Activated CD4-positive, CD25-positive, alpha-beta regulatory T cell treated with anti-CD3 and anti-CD28 coated beads, Interleukin-2, amount 50 U/mL, for 72 hours (primary cell): ENCODE measurements around the gene RAB1A.
"Not testable (repeated sequence)": the region's sequence is repeated elsewhere in the genome, so short reads cannot be mapped to it uniquely, and the experiment has no call there.

Source experiments
- DNase-seq: peaks from one replicate; pipeline ENCODE4 v3.0.0; 2021

RAB1A gene

GRCh38 chr2:65129826-65130663 lies at the start of gene RAB1A:
Gene RAB1A (minus strand): TSS chr2:65130106. CDS start chr2:65129915, 191 bp downstream.
- peak; percentile 96 for DNase-seq

- DNase-seq = no peak
Observed at GRCh38 chr2:65177751-65178442, 48.0 kb upstream of the RAB1A start.

GRCh38 chr2:65175894-65176530 lies 46.1 kb upstream of the RAB1A start:
- DNase-seq = no peak

- not testable (repeated sequence) for DNase-seq
Observed at GRCh38 chr2:65174031-65174430, 44.1 kb upstream of the RAB1A start.

- no peak for DNase-seq
Observed at GRCh38 chr2:65172994-65173790, 43.3 kb upstream of the RAB1A start.

- DNase-seq = not testable (repeated sequence)
Observed at GRCh38 chr2:65170611-65171477, 40.9 kb upstream of the RAB1A start.

GRCh38 chr2:65169760-65170136 lies 39.8 kb upstream of the RAB1A start:
- no peak for DNase-seq

- no peak for DNase-seq
Observed at GRCh38 chr2:65165558-65165957, 35.7 kb upstream of the RAB1A start.

GRCh38 chr2:65164426-65164891 lies 34.6 kb upstream of the RAB1A start:
- no peak for DNase-seq

- no peak for DNase-seq
Observed at GRCh38 chr2:65161551-65162100, 31.7 kb upstream of the RAB1A start.

- DNase-seq = no peak
Observed at GRCh38 chr2:65159906-65160305, 30.0 kb upstream of the RAB1A start.

- DNase-seq = no peak
Observed at GRCh38 chr2:65159261-65159660, 29.4 kb upstream of the RAB1A start.

GRCh38 chr2:65158557-65158956 lies 28.7 kb upstream of the RAB1A start:
- DNase-seq = no peak

GRCh38 chr2:65157856-65158255 lies 27.9 kb upstream of the RAB1A start:
- DNase-seq = not testable (repeated sequence)

GRCh38 chr2:65156041-65156440 lies 26.1 kb upstream of the RAB1A start:
- no peak for DNase-seq

GRCh38 chr2:65153515-65153914 lies 23.6 kb upstream of the RAB1A start:
- no peak for DNase-seq

- DNase-seq = no peak
Observed at GRCh38 chr2:65146078-65146477, 16.2 kb upstream of the RAB1A start.

- DNase-seq = no peak
Observed at GRCh38 chr2:65144571-65144970, 14.7 kb upstream of the RAB1A start.

GRCh38 chr2:65142515-65142914 lies 12.6 kb upstream of the RAB1A start:
- no peak for DNase-seq

- DNase-seq = no peak
Observed at GRCh38 chr2:65137197-65137775, 7.4 kb upstream of the RAB1A start.

- no peak for DNase-seq
Observed at GRCh38 chr2:65136253-65136652, 6.3 kb upstream of the RAB1A start.
